AG04449 (cell line): ENCODE data around the gene UFSP1.
A peak's percentile ranks its signal among the peaks of the same experiment; 100 is the strongest.
"Not testable (repeated sequence)": the region's sequence is repeated elsewhere in the genome, so short reads cannot be mapped to it uniquely, and the experiment has no call there.

Experiments used
- CTCF ChIA-PET: fragments of 350-600 bp; formaldehyde crosslinking; extraction: SDS; loops from one replicate; lab custom pipeline; 2021; ENCODE audit warnings: antibody characterized with exemption; lab: Yijun Ruan, JAX
- POLR2A ChIA-PET: fragments of 400-600, 350-600 bp; formaldehyde crosslinking; extraction: SDS; loops from one replicate; lab custom pipeline; 2020; ENCODE audit warnings: antibody characterized with exemption, inconsistent platforms; lab: Yijun Ruan, JAX
- DNase-seq: peaks from one replicate; pipeline ENCODE4 v3.0.0-alpha.2; 2010; ENCODE audit warnings: low read depth, low spot score
- H3K4me3 ChIP-seq: 2 replicates; pipeline ENCODE4 v1.5.1; 2011; ENCODE audit warnings: low read depth, mild to moderate bottlenecking, control low read depth, low read length
- CTCF ChIP-seq: IDR thresholded peaks from one replicate; pipeline ENCODE4 v1.5.1; 2011; ENCODE audit warnings: mild to moderate bottlenecking, moderate library complexity, low read length, control low read depth, inconsistent platforms; ENCODE audit not compliant: insufficient read depth; ENCODE audit errors: missing control alignments

The UFSP1 gene

GRCh38 chr7:100855515-100855914 is 34.0 kb downstream of the UFSP1 start:
- DNase-seq: no peak
- H3K4me3 ChIP-seq: no peak overlapping the region
- POLR2A ChIA-PET: no interaction called here
- TF ChIP-seq CTCF: no peak
- CTCF ChIA-PET: interaction anchor here (1.1 to 6.0 kb wide), 5 partner anchors 9 to 386 kb away, joined by 3 to 28 read pairs (median 5); partner anchors contain the start of genes EPO and POP7

- DNase-seq, POLR2A ChIA-PET, H3K4me3 ChIP-seq: not testable (repeated sequence)
- CTCF ChIA-PET: interaction anchor here (1.1 to 6.0 kb wide), 6 partner anchors 10 to 385 kb away, joined by 3 to 28 read pairs (median 5); partner anchors contain the start of genes EPO and POP7
These were observed 34.6 kb downstream of the UFSP1 start for GRCh38 chr7:100854899-100855298.

GRCh38 chr7:100854146-100854895 is 35.2 kb downstream of the UFSP1 start:
- ChIA-PET POLR2A (interaction anchor here (2.0 kb wide), 1 partner anchor 268 kb away, joined by 5 read pairs; the partner anchor contains the start of genes FBXO24 and LRCH4), CTCF (interaction anchor here (1.1 to 7.4 kb wide), 7 partner anchors 10 to 163 kb away, joined by 4 to 330 read pairs (median 14); partner anchors contain the start of genes EPO and POP7)
- H3K4me3 ChIP-seq: no peak overlapping the region
- DNase-seq: no peak
- TF ChIP-seq CTCF: no peak

GRCh38 chr7:100852048-100852872 is 37.3 kb downstream of the UFSP1 start, which contains the start of gene SLC12A9:
Gene SLC12A9 (plus strand): TSS chr7:100852713. CDS start chr7:100854198, 1,485 bp downstream.
- POLR2A ChIA-PET: interaction anchor here (0.5 to 2.7 kb wide), 12 partner anchors 10 to 424 kb away, joined by 3 to 22 read pairs (median 4); partner anchors contain the start of genes EPHB4, FBXO24, LRCH4 and POP7
- H3K4me3 ChIP-seq: peak within 1 kb of the TSS; percentile 76
- CTCF ChIA-PET: interaction anchor here (0.6 to 7.4 kb wide), 49 partner anchors 9 to 719 kb away, joined by 3 to 330 read pairs (median 4); partner anchors contain the start of genes EPHB4, EPO, GIGYF1 and MOSPD3
- DNase-seq: peak; percentile 33
- TF ChIP-seq CTCF: peak; percentile 97

GRCh38 chr7:100847360-100847759 is 42.2 kb downstream of the UFSP1 start:
- DNase-seq: no peak
- ChIA-PET POLR2A (no interaction called here), CTCF (interaction anchor here (1.1 to 7.4 kb wide), 2 partner anchors 48 to 142 kb away, joined by 3 to 330 read pairs; partner anchors contain the start of gene POP7)
- H3K4me3 ChIP-seq: no peak overlapping the region
- no peak for TF ChIP-seq CTCF

GRCh38 chr7:100840470-100841100 is 48.9 kb downstream of the UFSP1 start:
- ChIA-PET POLR2A (no interaction called here), CTCF (interaction anchor here (1.1 kb wide), 1 partner anchor 35 kb away, joined by 3 read pairs; no protein-coding TSS in a partner anchor)
- DNase-seq: no peak
- no peak for TF ChIP-seq CTCF
- no peak overlapping the region for H3K4me3 ChIP-seq
